GM19468 (cell line): ENCODE results near the gene PTOV1.

ENCODE experiments used
- ATAC-seq: cut with Tn5 transposase; IDR thresholded peaks from one replicate; pipeline ENCODE4 v1.9.1; 2021; ENCODE audit warnings: mild to moderate bottlenecking, moderate library complexity, moderate number of reproducible peaks; ENCODE audit not compliant: unreplicated experiment; ENCODE audit errors: extremely low read depth

PTOV1 gene

DNA sequence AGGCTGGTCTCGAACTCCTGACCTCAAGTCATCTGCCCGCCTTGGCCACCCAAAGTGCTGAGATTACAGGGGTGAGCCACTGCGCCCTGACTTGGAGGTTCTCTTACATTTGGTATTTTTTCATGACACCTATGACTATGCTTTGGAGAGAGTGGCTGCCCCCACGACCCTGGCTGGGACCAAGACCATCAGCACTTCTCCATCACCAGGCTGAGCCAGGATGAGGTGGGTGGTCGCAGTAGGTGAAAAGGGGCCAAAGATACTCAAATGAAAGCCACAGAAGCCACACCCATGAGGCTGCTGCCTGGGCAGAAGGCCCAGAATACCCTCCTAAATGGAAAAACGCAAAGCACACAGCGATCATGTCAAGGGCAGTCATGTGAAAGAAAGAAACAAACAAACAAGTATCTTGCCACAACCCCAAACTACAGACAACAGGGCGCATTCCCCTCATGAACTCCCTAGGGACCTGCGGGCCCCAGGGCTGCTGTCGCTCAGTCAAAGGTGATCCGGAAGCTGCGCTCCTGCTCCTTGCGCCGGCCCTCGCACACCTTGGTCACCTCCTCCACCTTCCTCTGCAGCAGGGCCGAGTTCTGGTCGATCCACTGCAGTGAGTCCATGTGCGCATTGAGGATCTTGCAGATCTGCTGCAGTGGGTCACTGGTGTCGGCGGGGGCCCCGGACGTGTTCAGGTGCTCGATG is 56.9 kb downstream of the PTOV1 start:
- ATAC-seq = no peak

DNA sequence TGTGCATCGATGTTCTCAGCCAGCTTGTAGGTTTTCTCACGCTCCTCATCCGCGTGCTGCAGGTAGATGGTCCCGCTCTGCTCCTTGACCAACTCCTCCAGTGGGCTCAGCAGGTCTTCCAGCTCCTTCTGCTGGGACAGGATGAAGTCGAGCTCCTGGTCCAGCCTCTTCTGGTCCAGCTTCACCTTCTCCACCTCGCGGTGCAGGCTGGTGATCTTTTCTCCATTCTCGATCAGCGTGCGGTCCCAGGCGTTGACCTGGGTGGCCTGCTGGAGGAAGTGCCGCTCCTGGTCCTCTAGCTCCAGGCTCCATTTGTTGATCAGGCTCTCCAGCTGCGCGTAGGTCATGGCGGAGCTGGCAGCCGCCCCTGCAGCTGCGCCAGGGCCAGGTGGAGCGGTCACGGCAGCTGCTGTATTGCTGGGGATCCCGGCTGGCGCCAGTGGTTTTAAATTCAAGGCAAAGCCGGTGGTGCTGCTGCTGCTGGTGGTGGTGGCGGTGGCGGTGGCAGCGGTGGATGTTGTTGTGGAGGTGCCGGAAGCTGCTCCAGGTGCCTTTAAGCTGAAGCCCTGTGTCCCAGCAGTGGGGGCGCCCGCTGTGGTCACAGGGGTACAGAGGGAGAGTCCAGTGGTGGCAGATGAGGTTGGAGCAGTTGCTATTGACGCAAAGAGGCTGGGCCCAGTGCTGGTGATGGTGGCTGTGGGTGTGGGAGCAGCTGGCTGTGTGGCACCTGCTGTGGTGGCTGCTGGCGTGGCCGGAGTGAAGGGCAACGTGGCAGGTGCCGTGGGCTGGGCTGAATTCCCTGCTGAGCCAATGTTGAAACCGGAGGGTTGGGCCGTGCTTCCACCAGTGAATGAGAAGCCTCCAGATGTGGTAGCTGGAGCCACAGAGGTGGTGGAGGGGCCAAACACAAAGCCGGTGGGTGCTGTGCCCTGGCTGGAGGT is 57.8 kb downstream of the PTOV1 start:
- ATAC-seq = no peak

DNA sequence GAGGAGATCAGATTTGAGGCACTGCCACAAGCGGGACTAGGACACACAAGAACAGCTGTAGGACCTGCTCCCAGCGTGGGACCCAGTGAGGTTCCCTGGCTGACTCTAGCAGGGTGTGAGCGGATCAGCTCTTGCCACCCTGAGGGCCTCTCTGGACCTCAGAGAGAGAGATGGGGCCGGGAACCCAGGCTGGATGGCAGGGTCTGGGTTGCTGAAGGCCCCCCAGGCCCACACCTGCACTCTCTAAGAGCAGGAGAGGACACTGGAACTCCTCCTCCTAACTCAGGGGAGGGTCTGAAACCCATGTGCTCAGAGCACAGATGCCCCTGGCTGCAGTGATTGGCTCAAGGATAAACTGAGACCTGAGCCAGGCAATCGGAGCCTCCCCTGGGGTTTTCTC is 59.2 kb downstream of the PTOV1 start:
- no peak for ATAC-seq
